H1 (cell line): Measurements from ENCODE around the gene PPCDC. TPM values are rescaled to one million over a fixed set of nuclear protein-coding genes. Genes with fewer than 3 reads are reported as not detected.

ENCODE experiments used
- CTCF ChIA-PET: fragments of 300-600 bp; sonication (Branson Sonifier 250); formaldehyde crosslinking; loops from one replicate; lab custom pipeline; 2021; ENCODE audit not compliant: partially characterized antibody; lab: Charles Lee
- POLR2A ChIA-PET: fragments of 300-600 bp; sonication (Branson Sonifier 250); formaldehyde crosslinking; loops from one replicate; lab custom pipeline; 2021; ENCODE audit warnings: inconsistent platforms; ENCODE audit not compliant: partially characterized antibody; lab: Charles Lee
- DNase-seq, 2 experiments: peaks; one replicate each; pipeline versions ENCODE4 v3.0.0 to v3.0.0-alpha.2; 2010 to 2022; ENCODE audit warnings: low spot score in 2 of 2, low read depth in 1 of 2, mixed read lengths in 1 of 2
- FAIRE-seq: peaks from 2 replicates; lab custom pipeline; 2011; peaks lifted over from hg19 to GRCh38; lab: Jason Lieb, UNC
- H2AFZ ChIP-seq: 2 replicates; pipeline ENCODE4 v1.8.1; 2012; ENCODE audit warnings: low read length, inconsistent platforms
- H2AK5ac ChIP-seq: 2 replicates; pipeline ENCODE4 v1.6.1; 2013; ENCODE audit warnings: low read depth, low read length
- H2BK120ac ChIP-seq: replicated peaks from 2 replicates; pipeline ENCODE3; 2013; ENCODE audit warnings: low read depth, low read length, inconsistent platforms
- H2BK12ac ChIP-seq: 2 replicates; pipeline ENCODE4 v1.6.1; 2013; ENCODE audit warnings: low read depth, low read length
- H2BK15ac ChIP-seq: 2 replicates; pipeline ENCODE4 v1.6.1; 2013; ENCODE audit warnings: low read length
- H2BK20ac ChIP-seq: 2 replicates; pipeline ENCODE4 v1.6.1; 2013; ENCODE audit warnings: low read length
- H2BK5ac ChIP-seq: 2 replicates; pipeline ENCODE4 v1.6.1; 2013; ENCODE audit warnings: low read depth, low read length
- H3K14ac ChIP-seq: 2 replicates; pipeline ENCODE4 v1.6.1; 2013; ENCODE audit warnings: inconsistent platforms; ENCODE audit not compliant: insufficient read length
- H3K18ac ChIP-seq: 2 replicates; pipeline ENCODE4 v1.6.1; 2013; ENCODE audit warnings: low read length; ENCODE audit errors: extremely low read depth
- H3K23ac ChIP-seq: 2 replicates; pipeline ENCODE4 v1.6.1; 2013; ENCODE audit warnings: inconsistent platforms; ENCODE audit not compliant: insufficient read length
- H3K23me2 ChIP-seq: 2 replicates; pipeline ENCODE4 v1.6.1; 2013; ENCODE audit warnings: low read depth, low read length
- H3K27ac ChIP-seq: 2 replicates; pipeline ENCODE4 v1.6.1; 2011; ENCODE audit warnings: low read depth, low read length, inconsistent platforms
- H3K27me3 ChIP-seq, 4 experiments: replicated peaks in 1 of 4; 1 replicate in 1 of 4; 2 replicates in 3 of 4; pipeline versions ENCODE4 v1.6.1 to v1.8.1; 2011 to 2013; ENCODE audit warnings: low read length in 3 of 4, mild to moderate bottlenecking in 3 of 4, inconsistent platforms in 2 of 4, mixed read lengths in 2 of 4, moderate library complexity in 1 of 4; ENCODE audit not compliant: control insufficient read depth in 3 of 4, insufficient read depth in 3 of 4; ENCODE audit errors: extremely low read depth in 1 of 4
- H3K36me3 ChIP-seq, 4 experiments: 2 replicates each; pipeline versions ENCODE4 v1.6.1 to v1.8.1; 2011 to 2013; ENCODE audit warnings: mild to moderate bottlenecking in 4 of 4, low read length in 3 of 4, moderate library complexity in 2 of 4, control low read depth in 1 of 4, inconsistent platforms in 1 of 4; ENCODE audit not compliant: insufficient read depth in 4 of 4, control insufficient read depth in 2 of 4
- H3K4ac ChIP-seq: replicated peaks from 2 replicates; pipeline ENCODE3; 2013; ENCODE audit warnings: low read length, low read depth, mixed read lengths, inconsistent platforms; ENCODE audit not compliant: insufficient read length
- H3K4me1 ChIP-seq, 4 experiments: replicated peaks in 1 of 4; 1 replicate in 1 of 4; 2 replicates in 3 of 4; pipeline versions ENCODE4 v1.6.1 to v1.8.1; 2011 to 2013; ENCODE audit warnings: low read length in 3 of 4, inconsistent platforms in 2 of 4, mixed read lengths in 1 of 4; ENCODE audit not compliant: insufficient read depth in 4 of 4, control insufficient read depth in 3 of 4
- H3K4me2 ChIP-seq, 2 experiments: 2 replicates each; pipeline versions ENCODE4 v1.6.1 to v1.8.1; 2011 to 2013; ENCODE audit warnings: low read depth in 2 of 2, low read length in 2 of 2, control low read depth in 1 of 2, inconsistent platforms in 1 of 2, mild to moderate bottlenecking in 1 of 2; ENCODE audit not compliant: insufficient read depth in 1 of 2
- H3K4me3 ChIP-seq, 4 experiments: fragments of 200-600, 300-600 bp in 1 of 4; sonication (generic), shearing (Covaris generic), sonication (Bioruptor Twin) in 1 of 4; 2 replicates each; pipeline versions ENCODE4 v1.5.1 to v1.8.1; 2011 to 2016; ENCODE audit warnings: low read length in 4 of 4, low read depth in 3 of 4, control low read depth in 2 of 4, inconsistent platforms in 2 of 4, mild to moderate bottlenecking in 2 of 4, mixed read lengths in 1 of 4, moderate library complexity in 1 of 4; ENCODE audit not compliant: insufficient read depth in 2 of 4; ENCODE audit errors: extremely low read depth in 1 of 4
- H3K56ac ChIP-seq: replicated peaks from 2 replicates; pipeline ENCODE3; 2013; ENCODE audit warnings: low read depth, mild to moderate bottlenecking, mixed read lengths, low read length, inconsistent platforms; ENCODE audit not compliant: insufficient read length
- H3K79me1 ChIP-seq: 2 replicates; pipeline ENCODE4 v1.6.1; 2013; ENCODE audit warnings: low read depth, low read length, control low read depth
- H3K79me2 ChIP-seq, 2 experiments: 2 replicates each; pipeline versions ENCODE4 v1.6.1 to v1.8.1; 2012 to 2013; ENCODE audit warnings: low read length in 2 of 2, mild to moderate bottlenecking in 2 of 2, inconsistent platforms in 1 of 2; ENCODE audit not compliant: insufficient read depth in 2 of 2, control insufficient read depth in 1 of 2
- H3K9ac ChIP-seq, 4 experiments: replicated peaks in 1 of 4; 1 replicate in 1 of 4; 2 replicates in 3 of 4; pipeline versions ENCODE4 v1.6.1 to v1.8.1; 2011 to 2013; ENCODE audit warnings: low read depth in 3 of 4, low read length in 3 of 4, control low read depth in 2 of 4, mild to moderate bottlenecking in 2 of 4, moderate library complexity in 2 of 4, inconsistent platforms in 1 of 4; ENCODE audit errors: extremely low read depth in 1 of 4
- H3K9me3 ChIP-seq, 2 experiments: 2 replicates each; pipeline versions ENCODE4 v1.6.1 to v1.8.1; 2012 to 2013; ENCODE audit warnings: mild to moderate bottlenecking in 2 of 2, moderate library complexity in 2 of 2, control low read depth in 1 of 2, inconsistent platforms in 1 of 2, low read depth in 1 of 2, low read length in 1 of 2, mixed read lengths in 1 of 2; ENCODE audit not compliant: insufficient read depth in 2 of 2
- H4K20me1 ChIP-seq, 2 experiments: replicated peaks in 1 of 2; 2 replicates each; pipeline versions ENCODE3 to v1.8.1; 2011 to 2013; ENCODE audit warnings: inconsistent platforms in 2 of 2, low read length in 2 of 2, mild to moderate bottlenecking in 1 of 2; ENCODE audit not compliant: insufficient read depth in 2 of 2, control insufficient read depth in 1 of 2
- H4K5ac ChIP-seq: 2 replicates; pipeline ENCODE4 v1.6.1; 2013; ENCODE audit warnings: low read length, low read depth, mixed read lengths, inconsistent platforms; ENCODE audit not compliant: insufficient read length
- H4K8ac ChIP-seq: 2 replicates; pipeline ENCODE4 v1.8.0; 2013; ENCODE audit warnings: mild to moderate bottlenecking, moderate library complexity, low read length, inconsistent platforms; ENCODE audit not compliant: insufficient read depth; ENCODE audit errors: extremely low read depth
- H4K91ac ChIP-seq: replicated peaks from 2 replicates; pipeline ENCODE3; 2013; ENCODE audit warnings: low read length, mixed read lengths, inconsistent platforms; ENCODE audit not compliant: insufficient read length
- CBX5 ChIP-seq: fragments of 300-800, 300-1000 bp; sonication (generic); IDR thresholded peaks from 2 replicates; pipeline ENCODE4 v1.7.1; 2016; ENCODE audit warnings: antibody characterized with exemption, low read length, low read depth
- CREB1 ChIP-seq: IDR thresholded peaks from 2 replicates; pipeline ENCODE4 v1.6.1; 2012; ENCODE audit warnings: inconsistent platforms
- EP300 ChIP-seq, 2 experiments: IDR thresholded peaks; 1 replicate in 1 of 2; 2 replicates in 1 of 2; pipeline ENCODE4 v1.6.1; 2011 to 2012; ENCODE audit warnings: low read depth in 2 of 2, low read length in 2 of 2, mild to moderate bottlenecking in 2 of 2, borderline replicate concordance in 1 of 2, inconsistent platforms in 1 of 2, moderate library complexity in 1 of 2
- FOSL1 ChIP-seq: IDR thresholded peaks from 2 replicates; pipeline ENCODE4 v1.6.1; 2011; ENCODE audit warnings: mild to moderate bottlenecking, low read depth, low read length, moderate library complexity; ENCODE audit not compliant: insufficient read depth
- GABPA ChIP-seq: IDR thresholded peaks from 2 replicates; pipeline ENCODE4 v1.6.1; 2011; ENCODE audit warnings: mild to moderate bottlenecking, low read length, moderate library complexity, borderline replicate concordance; ENCODE audit not compliant: insufficient read depth
- JUND ChIP-seq: IDR thresholded peaks from 2 replicates; pipeline ENCODE4 v1.6.1; 2011; ENCODE audit warnings: mild to moderate bottlenecking, improper control_type of control experiment, low read length
- KDM4A ChIP-seq: IDR thresholded peaks from one replicate; pipeline ENCODE4 v1.7.1; 2012; ENCODE audit warnings: low read depth, mild to moderate bottlenecking, moderate library complexity, low read length, inconsistent platforms; ENCODE audit not compliant: severe bottlenecking
- POLR2A ChIP-seq, 2 experiments: IDR thresholded peaks; 1 replicate in 1 of 2; 2 replicates in 1 of 2; pipeline ENCODE4 v1.6.1; 2011; ENCODE audit warnings: low read depth in 2 of 2, low read length in 2 of 2, mild to moderate bottlenecking in 2 of 2; ENCODE audit errors: control extremely low read depth in 1 of 2
- RAD21 ChIP-seq, 2 experiments: IDR thresholded peaks in 1 of 2; conservative IDR thresholded peaks in 1 of 2; 2 replicates each; pipeline ENCODE4 v1.6.1; 2011; ENCODE audit warnings: low read depth in 2 of 2, low read length in 2 of 2, improper control_type of control experiment in 1 of 2, inconsistent platforms in 1 of 2, mild to moderate bottlenecking in 1 of 2, moderate library complexity in 1 of 2
- RBBP5 ChIP-seq: IDR thresholded peaks from 2 replicates; pipeline ENCODE4 v1.7.1; 2012; ENCODE audit warnings: low read depth, mild to moderate bottlenecking, inconsistent platforms, low read length, moderate library complexity, borderline replicate concordance
- RXRA ChIP-seq: IDR thresholded peaks from 2 replicates; pipeline ENCODE4 v1.6.1; 2011; ENCODE audit warnings: low read depth, mild to moderate bottlenecking, low read length, moderate library complexity; ENCODE audit not compliant: insufficient read depth
- SIRT6 ChIP-seq: IDR thresholded peaks from one replicate; pipeline ENCODE4 v1.7.1; 2012; ENCODE audit warnings: low read length, inconsistent platforms
- SIX5 ChIP-seq: IDR thresholded peaks from 2 replicates; pipeline ENCODE4 v1.6.1; 2011; ENCODE audit warnings: mild to moderate bottlenecking, low read depth, low read length
- SRF ChIP-seq: IDR thresholded peaks from 2 replicates; pipeline ENCODE4 v1.6.1; 2011; ENCODE audit warnings: mild to moderate bottlenecking, low read depth, low read length, moderate library complexity
- ZNF274 ChIP-seq: IDR thresholded peaks from 2 replicates; pipeline ENCODE4 v1.7.0; 2012; ENCODE audit warnings: low read length, borderline replicate concordance; ENCODE audit errors: extremely low read depth
- whole genome bisulfite sequencing, 2 experiments: shearing (Covaris generic) in 1 of 2; methylation state at CpG; one replicate each; pipeline versions ENCODE4 v1.1.6 to v1.1.7; 2013 to 2015; ENCODE audit warnings: low lambda C conversion rate in 2 of 2, mixed read lengths in 2 of 2, inconsistent platforms in 1 of 2, low coverage in 1 of 2, missing lambda C conversion rate in 1 of 2; ENCODE audit not compliant: insufficient replicate concordance in 2 of 2, insufficient coverage in 1 of 2, insufficient read length in 1 of 2; ENCODE audit errors: extremely low coverage in 1 of 2, missing lambda C conversion rate in 1 of 2; 5-methylcytosine and 5-hydroxymethylcytosine counted together
- polyA plus RNA-seq, 7 experiments: library from polyadenylated mRNA; depleted of rRNA in 3 of 7; stranded (reverse) in 5 of 7; unstranded in 2 of 7; fragments of >200 nt in 5 of 7; fragments of 200-250 nt in 2 of 7; gene quantifications; 1 replicate in 5 of 7; 2 replicates in 1 of 7; 4 replicates in 1 of 7; pipeline versions ENCODE4 v1.2.1 to v1.2.3, GENCODE V29; 2011 to 2013; ENCODE audit warnings: missing spikeins in 2 of 7, mixed read lengths in 2 of 7
- total RNA-seq: library from RNA; stranded (reverse); fragmentation: NEBNext Ultra II Directional; extraction: Animal tissue kit (Norgen Biotek cat#: 25700); gene quantifications from 2 replicates; pipeline ENCODE4 v1.2.1, GENCODE V29; 2021

PPCDC gene
- total and polyA plus RNA-seq, 2 of the 8 experiments (the other 6 are each of a cell fraction or from before 2014, with no cell fraction given): 11.3 to 29.7 TPM

DNA sequence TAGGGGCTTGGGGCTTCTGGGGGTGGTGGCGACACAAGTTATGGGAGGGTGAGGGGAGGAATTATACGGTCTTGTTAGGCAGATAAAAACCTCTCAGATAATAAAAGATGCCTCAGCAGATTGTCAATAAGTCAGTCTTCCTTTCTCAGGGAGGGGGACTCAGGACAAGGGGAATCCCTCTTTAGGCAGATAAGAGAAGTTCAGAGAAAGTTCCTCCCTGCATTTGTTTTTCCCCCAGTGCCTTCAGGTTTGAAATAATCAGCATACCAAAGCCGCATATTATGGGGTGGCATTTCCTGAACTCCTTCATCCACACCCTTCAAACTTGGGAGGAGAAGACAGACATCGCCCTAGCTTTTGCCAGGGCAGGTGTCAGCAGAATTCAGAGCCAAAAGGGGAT is 8.5 kb downstream of the PPCDC start:
- H3K56ac ChIP-seq: no peak overlapping the region
- H3K4me1 ChIP-seq: peaks cover 3 to 16% (median 11%) of the 10 kb centered on the region in 4 experiments
- H4K5ac ChIP-seq: no peak overlapping the region
- no peak overlapping the region for H4K91ac ChIP-seq
- H3K4me3 ChIP-seq: no peak overlapping the region
- H3K27me3 ChIP-seq: no peaks in the 10 kb centered on the region
- no peak overlapping the region for H2BK20ac ChIP-seq
- no peak overlapping the region for H2AK5ac ChIP-seq
- no peaks in the 10 kb centered on the region for H3K9me3 ChIP-seq
- no peak for FAIRE-seq
- no peak overlapping the region for H3K23ac ChIP-seq
- no peaks in the 10 kb centered on the region for H3K23me2 ChIP-seq
- H2BK120ac ChIP-seq: no peak overlapping the region
- H3K4ac ChIP-seq: no peak overlapping the region
- no peak overlapping the region for H2BK12ac ChIP-seq
- H3K79me2 ChIP-seq: no peaks in the 10 kb centered on the region
- H2AFZ ChIP-seq: no peak overlapping the region
- H3K14ac ChIP-seq: no peak overlapping the region
- H3K9ac ChIP-seq: no peak overlapping the region
- no peak overlapping the region for H2BK15ac ChIP-seq
- H3K36me3 ChIP-seq: no peaks in the 10 kb centered on the region
- peaks cover 6% of the 10 kb centered on the region in 2 experiments for H4K20me1 ChIP-seq
- CTCF ChIA-PET: interaction anchor here (0.6 to 8.5 kb wide), 8 partner anchors 13 to 276 kb away, joined by 3 to 97 read pairs (median 8); partner anchors contain the start of gene C15orf39
- H2BK5ac ChIP-seq: no peak overlapping the region
- POLR2A ChIA-PET: interaction anchor here (0.6 kb wide), 1 partner anchor 301 kb away, joined by 3 read pairs; no protein-coding TSS in a partner anchor
- no peak overlapping the region for H4K8ac ChIP-seq
- no peak overlapping the region for H3K27ac ChIP-seq
- H3K4me2 ChIP-seq: no peak overlapping the region
- no peak overlapping the region for H3K18ac ChIP-seq
- peaks cover 5% of the 10 kb centered on the region; the same call in 1 of the 2 replicates for H3K79me1 ChIP-seq
- no peak for DNase-seq
- 81% methylated on average over 4 of the region's 4 CpGs; no CpG with 5 or more reads in 1 of the 2 experiments for WGBS, 2 experiments
- no peak for TF ChIP-seq JUND
- no peak for TF ChIP-seq CBX5
- TF ChIP-seq SIX5: no peak
- TF ChIP-seq KDM4A: no peak
- no peak for TF ChIP-seq EP300 (IDR thresholded peaks at IDR 0.05; ENCODE audit: borderline replicate concordance in 1 of 2, low read depth in 2 of 2, low read length in 2 of 2)
- TF ChIP-seq RBBP5: no peak
- TF ChIP-seq GABPA: no peak
- TF ChIP-seq RAD21 (IDR thresholded peaks at IDR 0.05 in 1 of 2, conservative IDR thresholded peaks at IDR 0.05 in 1 of 2; ENCODE audit: low read depth in 2 of 2, low read length in 2 of 2): no peak
- no peak for TF ChIP-seq RXRA
- no peak for TF ChIP-seq FOSL1
- TF ChIP-seq SRF: no peak
- no peak for TF ChIP-seq SIRT6
- TF ChIP-seq ZNF274: no peak
- TF ChIP-seq POLR2A (IDR thresholded peaks at IDR 0.05; ENCODE audit: control extremely low read depth in 1 of 2, low read depth in 2 of 2, low read length in 2 of 2): no peak
- no peak for TF ChIP-seq CREB1
